DMS 273 (cell line): Measurements from ENCODE around the gene APMAP.
"Not testable (repeated sequence)": the region's sequence is repeated elsewhere in the genome, so short reads cannot be mapped to it uniquely, and the experiment has no call there.

Experiments
- DNase-seq: peaks from one replicate; lab custom pipeline; 2025; ENCODE audit not compliant: unreplicated experiment; lab: John Stamatoyannopoulos, UW

The APMAP gene

DNA sequence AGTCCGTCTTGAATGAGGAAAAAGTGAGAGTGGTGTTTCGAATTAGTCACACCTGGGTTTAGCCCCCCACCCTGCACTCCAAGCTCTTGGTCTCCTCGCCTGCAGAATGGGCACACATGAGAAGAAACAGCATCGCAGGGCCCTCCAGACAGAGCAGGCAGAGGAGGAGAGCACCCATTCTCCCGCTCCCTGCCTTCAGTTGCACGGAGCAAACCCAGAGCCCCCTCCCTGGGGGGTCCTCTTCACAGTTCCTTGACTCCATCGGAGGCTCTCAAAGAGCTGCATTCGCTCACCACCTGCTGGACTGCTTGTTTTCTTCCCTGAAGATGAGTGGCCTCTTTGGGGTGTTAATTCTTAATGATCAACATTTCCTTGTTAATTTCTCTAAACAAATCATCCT, 38.4 kb downstream of the APMAP start:
- no peak for DNase-seq

DNA sequence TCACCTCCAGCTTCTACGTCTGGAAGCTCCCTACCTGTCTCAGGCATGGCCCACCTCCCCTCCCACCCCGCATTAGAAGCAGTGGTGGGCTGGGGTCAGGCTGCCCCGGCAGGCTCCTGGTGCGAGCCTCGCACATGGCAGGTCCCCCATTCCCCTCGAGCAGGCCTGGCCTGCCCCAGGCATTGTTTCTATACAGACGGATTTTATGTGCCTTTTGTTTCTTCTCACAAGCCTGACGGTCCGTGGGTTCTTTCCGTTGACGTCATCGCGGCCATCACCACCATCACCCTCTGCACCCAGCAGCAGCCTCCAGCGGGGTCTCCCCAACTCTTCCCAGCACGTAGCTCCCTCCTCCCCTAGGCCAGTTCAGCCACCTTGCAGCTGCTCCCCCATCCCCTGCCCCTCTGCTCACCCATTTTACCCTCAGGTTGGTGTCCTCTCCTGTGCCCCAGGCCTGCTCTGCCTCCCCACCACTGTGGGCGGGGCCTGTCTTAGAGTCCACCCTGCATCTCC, 38.9 kb downstream of the APMAP start:
- no peak for DNase-seq

DNA sequence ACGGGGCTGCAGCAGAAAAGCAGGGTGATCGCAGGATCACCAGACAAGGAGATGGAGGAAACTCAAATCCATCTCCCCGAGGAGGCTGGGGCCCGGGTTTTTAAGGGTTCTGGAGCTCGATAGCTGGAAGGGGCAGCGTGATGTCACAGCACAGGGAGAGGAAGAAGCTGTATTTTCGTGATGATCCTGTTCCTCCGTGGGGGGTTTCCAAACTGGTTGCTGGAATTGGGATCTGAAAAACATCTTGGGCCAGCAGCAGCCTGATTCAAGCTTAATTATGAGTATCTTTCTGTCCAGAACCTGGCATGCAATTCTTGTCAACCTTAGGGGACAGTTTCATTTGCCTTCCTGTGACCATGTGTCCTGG, 39.4 kb downstream of the APMAP start:
- DNase-seq: no peak

DNA sequence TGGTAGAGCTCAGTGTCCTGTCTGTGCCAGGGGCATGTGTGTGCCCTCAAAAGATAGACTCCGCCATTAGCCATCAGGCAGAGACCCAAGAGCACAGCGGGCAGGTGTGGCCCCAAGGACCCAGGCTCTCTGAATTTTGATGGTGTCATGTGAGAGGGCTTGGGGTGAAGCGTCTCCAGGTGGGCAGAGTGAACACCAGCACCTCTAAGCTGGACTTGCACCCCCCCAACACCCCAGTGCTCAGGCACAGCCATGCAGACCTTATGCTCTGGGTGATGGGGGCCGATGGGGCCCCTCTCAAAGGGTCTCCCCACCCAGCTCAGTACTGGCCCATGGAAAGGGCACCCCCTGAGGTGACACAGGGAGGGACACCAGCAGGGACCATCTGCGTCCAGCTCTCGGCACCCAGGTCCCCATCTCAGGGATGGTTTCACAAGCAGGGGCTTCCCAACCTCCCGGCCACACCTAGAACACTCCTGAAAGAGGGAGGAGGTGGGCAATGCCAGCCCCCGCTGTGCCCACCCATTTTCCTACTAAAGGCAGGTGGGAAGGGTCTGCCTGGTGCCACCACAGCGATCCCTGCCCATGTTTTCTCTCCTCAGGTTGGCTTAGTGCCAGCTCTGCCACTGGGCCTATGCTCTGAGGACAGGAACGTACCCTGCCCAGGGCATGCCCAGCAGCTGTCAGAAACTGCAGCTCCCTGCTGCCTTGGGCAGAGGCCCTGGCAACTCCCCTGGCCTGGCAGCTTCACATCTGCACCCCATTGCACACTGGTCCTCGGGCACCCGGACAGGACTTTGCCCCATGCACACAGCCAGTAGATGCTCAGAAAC, 40.0 kb downstream of the APMAP start:
- DNase-seq: peak; percentile 58

DNA sequence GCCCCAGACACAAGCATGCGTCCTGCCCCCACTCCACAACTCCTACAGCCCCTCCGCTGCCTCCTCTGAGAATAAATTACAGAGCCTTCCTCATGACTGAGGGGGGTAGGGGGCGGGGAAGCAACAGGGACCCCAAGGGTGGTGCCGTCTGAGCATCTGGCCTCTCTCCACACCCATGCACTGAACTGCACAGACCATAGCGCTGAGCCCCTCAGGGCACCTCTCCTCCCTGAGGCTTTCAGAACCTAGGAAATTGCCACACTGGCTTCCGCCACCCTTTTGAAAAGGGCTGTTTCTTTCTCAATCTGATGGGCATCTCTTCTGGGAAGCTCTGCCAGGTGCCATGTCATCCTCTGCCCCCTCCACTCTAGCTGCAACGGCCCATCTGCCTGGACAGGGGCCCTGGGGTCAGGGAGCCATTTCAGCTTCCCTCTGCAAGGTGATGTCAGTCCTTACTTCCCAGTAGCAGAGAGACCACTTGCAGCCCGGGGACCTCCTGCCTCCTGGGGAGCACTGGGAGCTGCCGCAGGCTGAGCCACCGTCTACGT, 40.9 kb downstream of the APMAP start:
- no peak for DNase-seq

DNA sequence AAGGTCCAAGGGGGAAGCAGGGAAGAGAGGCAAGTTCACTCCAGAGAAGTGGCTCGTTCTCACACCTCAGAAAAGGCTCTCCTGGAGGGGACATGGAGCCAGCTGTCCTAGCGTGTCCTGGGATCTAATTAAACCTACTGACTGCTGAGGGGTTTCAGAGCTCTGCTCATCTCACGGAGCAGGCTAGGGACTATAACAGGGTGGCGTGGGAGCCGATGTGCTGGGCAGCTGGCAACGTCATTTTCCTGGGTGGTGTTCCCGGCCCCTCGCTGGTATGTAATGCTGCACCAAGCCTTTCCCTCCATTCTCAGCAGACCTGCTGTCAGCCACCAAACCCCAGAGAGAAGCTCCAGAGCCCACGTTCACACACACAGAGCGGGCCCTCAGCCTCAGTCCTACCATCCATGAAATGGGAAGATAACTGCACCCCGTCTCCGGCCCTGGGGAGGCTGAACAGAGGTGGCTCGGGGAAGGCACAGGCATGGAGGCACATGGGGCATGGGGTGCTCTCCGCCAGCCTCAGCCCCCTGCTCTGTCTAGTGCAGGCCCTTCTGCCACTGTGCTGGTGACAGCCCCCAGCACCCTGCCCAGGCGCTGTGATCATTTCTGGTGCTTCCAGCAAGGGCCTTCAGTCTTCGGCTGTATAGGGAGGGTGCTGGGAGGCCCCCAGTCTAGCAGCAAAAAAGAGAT, 41.6 kb downstream of the APMAP start:
- DNase-seq: peak; percentile 35

DNA sequence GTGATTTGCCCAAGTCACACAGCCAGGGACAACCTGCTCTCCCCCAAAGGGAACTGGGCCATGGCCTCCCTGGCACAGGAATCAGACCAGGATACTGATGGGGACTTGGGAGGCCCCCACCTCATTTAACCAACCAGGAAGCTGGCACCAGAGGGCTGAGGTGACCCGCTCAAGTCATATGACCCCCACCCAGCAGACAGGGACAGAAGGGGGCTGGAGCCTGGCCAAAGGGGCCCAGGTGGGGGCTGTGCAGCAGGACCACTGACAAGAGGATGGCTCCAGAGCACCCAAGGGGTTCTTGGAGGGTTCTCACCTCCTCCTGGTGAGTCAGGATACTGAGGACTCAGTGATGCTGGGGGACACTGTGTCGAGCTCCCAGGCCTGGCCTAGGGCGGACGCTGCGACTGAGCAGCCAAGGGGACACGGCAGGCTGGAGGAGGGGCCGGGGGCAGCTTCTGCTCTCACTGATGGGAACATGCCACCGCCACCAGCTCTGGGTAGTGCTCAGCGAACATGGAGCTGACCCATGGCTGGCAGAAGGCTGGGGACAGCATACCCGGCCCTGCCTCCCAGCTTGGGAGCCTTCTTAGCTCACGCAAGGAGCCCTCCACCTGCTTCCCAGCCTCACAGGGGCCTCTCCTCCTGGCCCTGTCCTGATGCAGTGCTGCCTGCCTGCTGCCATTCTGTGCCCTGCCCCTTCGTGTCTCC, 42.3 kb downstream of the APMAP start:
- no peak for DNase-seq

DNA sequence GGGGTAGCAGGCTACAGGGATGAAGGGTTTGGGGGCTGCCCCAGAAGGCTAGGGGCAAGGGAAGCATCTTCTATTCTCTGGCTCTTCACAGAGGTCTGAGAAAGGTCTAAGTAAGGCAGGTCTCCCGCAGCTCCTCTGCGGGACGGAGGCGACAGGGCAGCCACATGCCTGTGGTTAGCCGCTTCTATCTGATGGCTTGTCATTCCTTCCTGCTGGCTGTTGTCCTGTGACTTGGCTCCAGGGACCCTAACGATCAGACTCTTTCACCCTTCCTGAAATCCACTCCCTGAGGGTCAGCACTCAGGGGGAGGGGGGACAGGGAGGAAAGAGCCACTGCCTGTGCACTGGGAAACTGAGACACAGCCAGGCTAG, 42.8 kb downstream of the APMAP start:
- DNase-seq: no peak

DNA sequence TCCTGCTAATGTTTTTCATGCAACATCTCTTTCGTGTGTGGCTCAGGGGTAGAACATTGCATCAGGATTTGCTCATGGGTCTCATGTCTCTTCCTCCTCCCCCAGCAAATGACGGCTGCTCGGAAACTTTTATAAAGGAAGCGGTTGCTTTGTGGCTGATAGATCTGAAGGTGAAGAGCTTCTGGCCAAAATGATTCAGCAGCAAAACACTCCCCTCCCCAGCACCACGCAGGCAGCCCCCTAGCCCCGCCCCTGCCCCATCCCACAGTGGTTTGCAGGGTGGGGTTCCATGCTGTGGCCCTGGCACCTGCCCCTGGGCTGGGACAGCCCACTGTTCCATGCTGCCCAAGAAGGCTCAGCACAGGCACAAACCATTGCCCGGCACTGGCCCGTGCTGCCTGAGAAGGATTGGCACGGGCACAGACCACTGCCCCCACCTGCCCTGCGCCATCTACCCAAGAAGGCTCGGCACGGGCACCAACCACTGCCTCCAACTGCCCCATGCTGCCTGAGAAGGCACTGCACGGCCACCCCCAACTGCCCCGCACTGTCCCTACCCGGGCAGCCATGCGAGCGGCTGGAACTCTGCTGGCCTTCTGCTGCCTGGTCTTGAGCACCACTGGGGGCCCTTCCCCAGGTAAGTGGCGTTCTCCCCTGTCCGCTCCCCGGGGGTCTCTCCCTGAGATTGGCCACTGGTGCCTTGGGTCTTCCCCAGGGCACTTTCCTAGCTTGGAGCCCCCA, 43.4 kb downstream of the APMAP start, which contains the start of gene CST7:
Gene CST7, plus strand, starts transcription at position 331 of the 741 bp plus-strand sequence. Its CDS starts 237 bp downstream, at position 568.
- no peak for DNase-seq

DNA sequence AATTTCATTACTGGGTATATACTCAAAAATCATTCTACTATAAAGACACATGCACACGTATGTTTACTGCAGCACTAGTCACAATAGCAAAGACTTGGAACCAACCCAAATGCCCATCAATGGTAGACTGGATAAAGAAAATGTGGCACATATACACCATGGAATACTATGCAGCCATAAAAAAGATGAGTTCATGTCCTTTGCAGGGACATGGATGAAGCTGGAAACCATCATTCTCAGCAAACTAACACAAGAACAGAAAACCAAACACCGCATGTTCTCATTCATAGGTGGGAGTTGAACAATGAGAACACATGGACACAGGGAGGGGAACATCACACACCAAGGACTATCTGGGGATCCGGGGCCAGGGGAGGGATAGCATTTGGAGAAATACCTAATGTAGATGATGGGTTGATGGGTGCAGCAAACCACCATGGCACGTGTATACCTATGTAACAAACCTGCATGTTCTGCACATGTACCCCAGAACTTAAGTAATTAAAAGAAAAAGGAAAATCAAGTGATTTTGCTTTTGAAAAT, 44.1 kb downstream of the APMAP start:
- DNase-seq: not testable (repeated sequence)

DNA sequence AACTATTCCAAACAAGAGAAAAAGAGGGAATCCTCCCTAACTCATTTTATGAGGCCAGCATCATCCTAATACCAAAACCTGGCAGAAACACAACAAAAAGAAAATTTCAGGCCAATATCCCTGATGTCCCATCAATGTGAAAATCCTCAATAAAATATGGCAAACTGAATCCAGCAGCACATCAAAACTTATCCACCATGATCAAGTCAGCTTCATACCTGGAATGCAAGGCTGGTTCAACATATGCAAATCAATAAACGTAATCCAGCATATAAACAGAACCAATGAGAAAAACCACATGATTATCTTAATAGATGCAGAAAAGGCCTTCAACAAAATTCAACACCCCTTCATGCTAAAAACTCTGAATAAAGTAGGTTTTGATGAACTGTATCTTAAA, 46.2 kb downstream of the APMAP start:
- not testable (repeated sequence) for DNase-seq

DNA sequence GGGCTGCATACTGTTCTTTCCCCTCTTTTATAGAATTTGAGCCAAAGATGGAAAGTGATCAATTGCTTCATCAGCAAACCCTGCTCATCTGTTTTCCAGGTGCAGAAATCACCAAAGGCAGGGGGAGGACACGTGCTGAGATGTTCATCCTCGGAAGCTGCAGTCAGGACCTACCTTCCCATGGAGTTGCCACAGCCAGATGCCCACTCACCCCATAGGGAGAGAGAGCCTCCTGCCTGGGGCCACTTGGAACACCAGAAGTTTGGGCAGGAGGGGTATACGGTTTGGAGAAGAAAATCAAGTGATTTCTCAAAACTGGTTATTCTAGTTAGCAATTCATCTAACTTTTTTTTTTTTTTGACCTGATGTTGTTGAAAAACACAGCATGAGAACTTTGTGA, 48.8 kb downstream of the APMAP start:
- no peak for DNase-seq

DNA sequence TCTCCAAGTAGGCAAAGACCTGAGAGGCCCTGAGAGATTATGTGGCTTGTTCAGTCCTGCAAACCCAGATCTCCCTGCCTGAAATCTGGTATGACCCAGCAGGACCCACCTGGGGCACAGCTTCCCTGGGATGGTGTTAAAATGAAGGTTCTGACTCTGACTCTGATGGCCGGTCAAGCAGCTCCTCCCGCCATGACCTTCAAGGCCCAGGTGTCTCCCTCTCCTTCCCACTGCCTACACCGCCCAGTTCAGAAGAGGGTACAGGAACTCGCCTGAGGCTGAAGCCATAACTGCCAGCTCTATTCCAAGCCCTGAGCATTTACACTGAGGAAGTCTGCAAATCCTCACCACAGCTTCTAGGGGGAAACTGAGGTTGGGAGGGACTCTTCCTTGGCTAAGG, 49.4 kb downstream of the APMAP start:
- no peak for DNase-seq

DNA sequence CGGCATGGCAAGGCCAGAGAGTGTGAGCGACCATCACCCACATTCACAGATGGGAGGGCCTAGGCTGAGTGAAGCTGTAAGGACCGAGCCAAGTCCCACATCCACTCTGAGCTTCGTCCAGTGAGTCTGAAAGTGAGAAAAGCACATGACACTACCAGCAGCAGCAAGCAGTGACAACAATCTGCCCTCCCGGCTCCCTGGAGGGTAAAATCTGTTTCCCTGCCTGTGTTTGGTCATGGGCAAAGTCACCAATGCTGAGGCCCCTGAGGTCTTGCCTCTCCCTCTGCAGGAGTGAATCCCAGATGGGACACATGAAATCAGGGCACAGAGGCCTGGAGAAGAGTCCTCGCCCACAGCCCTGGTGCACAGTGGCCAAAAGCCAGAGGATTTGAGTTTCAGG, 49.9 kb downstream of the APMAP start:
- DNase-seq: no peak

DNA sequence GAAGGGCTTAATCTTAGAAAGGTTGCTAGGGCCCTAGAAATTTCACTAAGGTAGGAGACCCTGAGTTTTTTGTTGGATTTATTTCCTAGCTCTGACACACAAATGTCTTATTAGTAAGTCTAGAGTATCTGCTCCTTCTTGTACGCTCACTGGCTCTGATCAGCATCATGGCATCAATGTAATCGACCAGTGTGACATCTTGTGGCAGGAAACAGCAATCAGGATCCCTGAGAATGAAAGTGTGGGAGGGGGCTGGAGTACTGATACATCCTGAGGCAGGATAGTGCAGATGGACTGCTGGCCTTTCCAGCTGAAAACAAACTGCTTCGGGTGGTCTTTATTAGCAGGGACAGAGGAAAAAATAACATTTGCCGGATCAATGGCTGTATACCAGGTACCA, 53.5 kb downstream of the APMAP start:
- DNase-seq: no peak

DNA sequence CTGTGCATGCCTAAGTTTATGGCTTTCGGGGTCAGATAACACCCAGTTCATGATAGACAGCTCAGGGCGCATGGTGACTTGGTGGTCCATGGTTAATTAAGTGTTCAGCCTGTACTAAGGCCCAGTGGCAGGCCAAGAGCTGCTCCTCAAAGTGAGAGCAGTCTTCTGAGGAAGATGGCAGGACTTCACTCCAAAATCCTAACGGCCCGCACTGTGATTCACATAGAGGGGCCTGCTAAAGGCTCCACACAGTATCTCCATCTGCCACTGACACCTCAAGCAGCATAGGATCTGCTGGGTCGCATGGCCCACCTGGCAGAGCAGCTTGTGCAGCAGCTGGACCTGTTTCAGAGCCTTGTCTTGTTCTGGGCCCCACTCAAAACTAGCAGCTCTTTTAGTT, 54.1 kb downstream of the APMAP start:
- peak; percentile 85 for DNase-seq

DNA sequence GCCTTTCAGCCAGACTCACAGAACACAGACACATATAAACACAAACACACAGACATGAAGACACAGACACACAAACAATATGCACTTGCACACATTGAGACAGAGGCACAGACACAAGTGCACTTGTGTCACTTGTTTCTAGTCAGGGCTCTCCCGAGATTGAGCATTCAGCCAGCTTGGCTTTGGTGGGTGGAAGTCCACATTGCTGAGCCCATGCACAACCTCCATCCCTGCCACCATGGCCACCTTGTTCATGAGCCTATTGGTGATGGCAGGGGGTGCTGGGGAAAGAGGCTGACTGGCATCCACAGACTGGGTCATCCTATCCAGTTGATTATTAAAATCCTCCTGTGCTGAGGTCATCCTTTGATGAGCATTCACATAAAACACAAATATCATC, 55.0 kb downstream of the APMAP start:
- no peak for DNase-seq

DNA sequence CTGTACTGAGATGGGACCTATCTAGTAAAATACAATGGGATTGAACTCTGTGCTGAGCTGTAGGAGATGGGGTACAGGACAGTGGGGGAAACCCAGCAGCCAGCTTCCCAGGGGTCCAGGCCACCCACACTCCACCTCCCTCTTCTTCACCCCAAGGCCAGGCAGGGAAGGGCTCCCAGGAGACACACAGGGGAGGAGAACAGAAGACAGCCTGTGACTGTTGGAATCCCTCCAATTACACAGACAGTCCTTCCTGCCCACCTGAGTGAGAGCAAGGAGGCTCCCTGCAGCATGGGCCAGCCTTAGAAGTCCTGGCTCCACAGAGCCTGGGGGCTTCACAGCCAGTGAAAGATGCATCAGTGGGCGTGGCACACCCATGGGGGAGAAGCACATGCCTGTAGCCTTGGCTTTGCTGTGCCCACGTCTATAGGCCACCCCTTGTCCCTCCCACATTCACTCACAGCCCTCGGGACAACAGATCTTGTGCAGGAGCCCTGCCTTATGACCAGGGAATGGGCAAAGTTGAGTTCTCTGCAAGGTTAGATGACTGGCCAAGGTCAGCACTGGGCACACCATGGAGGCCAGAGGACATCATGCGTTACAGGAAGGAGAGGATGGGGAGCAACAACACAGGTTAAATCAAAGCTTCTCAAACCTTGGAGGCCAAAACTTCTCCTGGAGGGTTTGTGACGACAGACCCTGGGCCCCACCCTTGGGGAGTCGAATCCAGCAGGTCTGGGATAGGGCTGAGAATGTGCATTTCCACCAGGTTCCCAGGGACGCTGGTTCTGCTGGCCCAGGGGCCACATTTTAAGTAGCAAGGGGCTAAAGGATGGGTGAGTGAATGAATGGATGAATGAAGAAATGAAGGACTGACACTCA, 55.8 kb downstream of the APMAP start:
- DNase-seq: no peak

DNA sequence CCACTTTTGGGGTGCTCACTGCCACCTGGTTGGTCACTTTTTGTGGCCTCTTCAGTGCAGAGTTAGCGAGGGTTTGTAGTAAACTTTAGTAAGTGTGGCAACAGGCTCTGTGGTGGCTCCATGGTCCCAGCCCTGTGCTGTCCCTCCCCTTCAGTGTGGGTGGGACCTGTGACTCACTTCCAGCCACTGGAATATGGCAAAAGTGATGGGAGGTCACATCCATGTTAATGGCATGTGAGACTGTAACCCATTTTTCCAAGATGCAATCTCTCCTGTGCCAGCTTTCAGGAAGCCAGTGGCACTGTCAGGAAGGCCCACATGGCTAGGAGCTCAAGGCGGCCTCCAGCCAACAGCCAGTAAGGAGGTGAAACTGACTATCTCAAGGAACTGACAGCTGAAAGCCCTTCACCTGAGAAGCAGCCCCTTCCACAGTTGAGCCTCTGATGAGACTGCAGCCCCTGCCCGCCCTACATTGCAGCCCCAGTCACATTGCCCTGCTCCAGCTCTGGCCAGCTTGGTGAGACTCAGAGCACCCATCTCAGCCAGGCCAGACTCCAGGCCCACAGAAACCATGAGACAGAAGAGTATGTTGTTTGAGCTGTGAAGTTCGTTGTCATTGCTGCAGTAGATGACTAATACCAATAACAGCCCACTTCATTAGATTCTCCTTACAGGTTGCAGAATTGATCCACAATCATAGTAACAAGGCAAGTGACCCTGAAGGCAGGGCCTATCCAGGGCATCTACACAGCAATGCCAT, 56.6 kb downstream of the APMAP start:
- no peak for DNase-seq
